HUES6 (cell line): Measurements from ENCODE around the gene INPP5J.

Experiments used
- H3K27ac ChIP-seq: 2 replicates; pipeline ENCODE4 v1.7.0; 2013; ENCODE audit warnings: low read depth, mild to moderate bottlenecking, low read length, inconsistent platforms
- H3K27me3 ChIP-seq: 2 replicates; pipeline ENCODE4 v1.6.1; 2013; ENCODE audit warnings: low read length; ENCODE audit not compliant: control insufficient read depth, insufficient read depth
- H3K36me3 ChIP-seq: 2 replicates; pipeline ENCODE4 v1.6.1; 2013; ENCODE audit warnings: low read length; ENCODE audit not compliant: control insufficient read depth, insufficient read depth
- H3K4me1 ChIP-seq: 2 replicates; pipeline ENCODE4 v1.6.1; 2013; ENCODE audit warnings: low read length; ENCODE audit not compliant: control insufficient read depth, insufficient read depth
- H3K4me3 ChIP-seq: 2 replicates; pipeline ENCODE4 v1.5.1; 2013; ENCODE audit warnings: low read depth, low read length
- H3K9ac ChIP-seq: one replicate; pipeline ENCODE4 v1.6.1; 2013; ENCODE audit warnings: mild to moderate bottlenecking, low read length
- H3K9me3 ChIP-seq: 2 replicates; pipeline ENCODE4 v1.6.1; 2013; ENCODE audit warnings: low read depth, low read length; ENCODE audit not compliant: control insufficient read depth, insufficient read depth

The INPP5J gene

DNA sequence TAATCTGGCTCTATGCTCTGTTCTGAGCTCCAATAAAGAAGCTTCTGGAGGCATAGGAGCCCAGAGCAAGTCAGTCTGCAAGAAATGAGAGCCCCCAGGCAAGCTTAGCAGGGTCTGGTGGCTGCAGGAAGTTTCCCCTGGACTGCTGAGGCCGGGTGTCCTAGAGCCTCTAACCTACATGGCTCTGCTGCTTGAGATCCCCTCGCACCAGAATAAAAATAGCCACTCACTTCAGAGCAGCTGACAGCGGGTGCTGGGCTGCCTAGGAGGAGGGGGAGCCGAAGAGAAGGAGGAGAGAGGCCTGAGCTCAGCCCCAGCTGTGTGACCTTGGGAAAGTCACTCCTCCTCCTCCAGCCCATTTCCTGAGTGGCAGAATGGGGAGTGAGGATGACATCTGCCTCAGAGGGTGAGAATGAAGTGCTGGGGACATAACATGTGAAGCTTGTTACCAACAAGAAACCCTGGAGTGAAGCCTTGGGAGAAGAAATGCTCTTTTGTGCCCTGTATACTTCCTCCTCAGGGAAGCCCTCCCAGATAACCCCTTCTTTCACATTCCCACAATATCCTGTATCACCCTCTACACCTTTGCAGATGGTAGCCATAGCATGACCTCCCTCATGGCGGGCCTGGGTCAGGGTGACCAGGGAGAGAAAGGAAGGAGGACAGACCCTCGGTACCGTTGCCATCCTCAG lies 3.6 kb upstream of the INPP5J start:
- no peak overlapping the region for H3K9ac ChIP-seq
- H3K9me3 ChIP-seq = no peaks in the 10 kb centered on the region
- H3K27me3 ChIP-seq = no peaks in the 10 kb centered on the region
- H3K4me3 ChIP-seq = no peak overlapping the region
- H3K36me3 ChIP-seq = no peaks in the 10 kb centered on the region
- H3K4me1 ChIP-seq = peaks cover 13% of the 10 kb centered on the region
- H3K27ac ChIP-seq = no peak overlapping the region

DNA sequence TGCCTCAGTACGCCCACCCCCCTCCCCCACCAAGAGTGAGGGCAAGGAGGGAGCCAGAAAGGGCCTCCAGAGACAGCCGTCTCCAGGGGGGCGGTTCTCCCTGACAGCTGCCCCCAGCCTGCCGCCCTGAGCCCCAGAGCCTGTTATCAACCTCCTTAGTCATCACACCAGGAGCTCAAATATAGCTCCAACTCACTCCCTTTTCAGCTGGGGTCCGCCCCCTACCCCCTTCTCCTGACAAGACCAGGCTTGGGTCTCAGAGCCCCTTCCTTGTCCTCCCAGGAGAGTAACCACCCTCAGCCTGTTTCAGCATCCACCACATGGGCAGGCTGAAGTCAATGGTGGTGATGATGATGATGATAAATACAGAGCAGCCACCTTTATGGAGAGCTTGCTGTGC lies 2.5 kb upstream of the INPP5J start:
- no peaks in the 10 kb centered on the region for H3K36me3 ChIP-seq
- H3K9me3 ChIP-seq = no peaks in the 10 kb centered on the region
- H3K9ac ChIP-seq = no peak overlapping the region
- no peak overlapping the region for H3K4me3 ChIP-seq
- H3K27ac ChIP-seq = no peak overlapping the region
- H3K4me1 ChIP-seq = peaks cover 13% of the 10 kb centered on the region
- H3K27me3 ChIP-seq = no peaks in the 10 kb centered on the region

DNA sequence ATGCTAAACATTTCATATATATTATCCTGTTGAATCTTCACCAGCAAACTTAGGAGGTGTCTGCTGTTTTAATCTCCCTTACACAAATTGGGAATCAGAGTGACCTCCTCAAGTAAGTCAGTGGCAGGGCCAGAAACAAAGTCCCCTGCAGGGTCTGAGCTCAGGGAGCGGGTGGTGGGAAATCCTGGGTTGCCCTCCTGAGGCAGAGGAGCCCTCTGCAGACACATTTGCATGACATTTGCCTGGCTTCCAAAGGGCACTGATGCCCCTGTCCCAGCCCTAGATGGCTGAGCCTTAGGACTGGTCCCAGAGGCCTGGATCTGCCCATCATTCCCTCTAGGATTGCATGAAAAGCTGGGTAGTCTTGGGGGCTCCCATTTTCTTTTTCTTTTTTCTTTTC lies 2.1 kb upstream of the INPP5J start:
- Histone ChIP-seq H3K9ac (no peak overlapping the region), H3K36me3 (no peaks in the 10 kb centered on the region), H3K4me1 (peaks cover 13% of the 10 kb centered on the region), H3K9me3 (no peaks in the 10 kb centered on the region), H3K27ac (no peak overlapping the region), H3K4me3 (no peak overlapping the region), H3K27me3 (no peaks in the 10 kb centered on the region)

GRCh38 chr22:31121403-31121802 lies 1.4 kb upstream of the INPP5J start:
- Histone ChIP-seq H3K4me1 (peaks cover 13% of the 10 kb centered on the region), H3K27ac (no peak overlapping the region)

DNA sequence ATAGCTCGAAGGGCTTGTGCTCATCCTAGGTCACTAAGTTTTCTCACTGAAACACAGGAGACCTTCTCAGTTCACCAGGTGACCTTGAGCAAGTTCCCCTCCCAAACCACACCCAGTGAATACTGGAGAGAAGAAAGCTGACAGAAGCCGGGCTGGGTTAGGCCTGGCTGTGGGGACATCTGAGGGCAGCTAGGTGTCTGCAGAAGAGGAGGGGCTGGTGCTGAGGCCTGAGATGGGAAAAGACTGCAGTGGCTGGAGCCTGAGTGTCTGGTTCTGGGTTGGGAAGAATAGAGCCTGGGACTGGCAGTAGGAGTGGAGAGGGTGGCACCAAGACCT lies 602 bp upstream of the INPP5J start:
- no peak overlapping the region for H3K4me3 ChIP-seq
- no peaks in the 10 kb centered on the region for H3K36me3 ChIP-seq
- H3K9me3 ChIP-seq = no peaks in the 10 kb centered on the region
- no peaks in the 10 kb centered on the region for H3K27me3 ChIP-seq
- no peak overlapping the region for H3K9ac ChIP-seq
- peaks cover 19% of the 10 kb centered on the region for H3K4me1 ChIP-seq
- no peak overlapping the region for H3K27ac ChIP-seq

More at GRCh38 chr22:31121403-31121802, 1.4 kb upstream of the INPP5J start:
- Histone ChIP-seq H3K27me3 (no peaks in the 10 kb centered on the region), H3K4me3 (no peak overlapping the region), H3K9ac (no peak overlapping the region), H3K9me3 (no peaks in the 10 kb centered on the region), H3K36me3 (no peaks in the 10 kb centered on the region)

GRCh38 chr22:31123292-31123602 lies 481 bp downstream of the INPP5J start:
- Histone ChIP-seq H3K9me3 (no peaks in the 10 kb centered on the region), H3K4me3 (peak overlapping the region; percentile 63), H3K27me3 (no peaks in the 10 kb centered on the region), H3K27ac (no peak overlapping the region), H3K9ac (peak overlapping the region; percentile 31), H3K36me3 (no peaks in the 10 kb centered on the region), H3K4me1 (peaks cover 21% of the 10 kb centered on the region)

DNA sequence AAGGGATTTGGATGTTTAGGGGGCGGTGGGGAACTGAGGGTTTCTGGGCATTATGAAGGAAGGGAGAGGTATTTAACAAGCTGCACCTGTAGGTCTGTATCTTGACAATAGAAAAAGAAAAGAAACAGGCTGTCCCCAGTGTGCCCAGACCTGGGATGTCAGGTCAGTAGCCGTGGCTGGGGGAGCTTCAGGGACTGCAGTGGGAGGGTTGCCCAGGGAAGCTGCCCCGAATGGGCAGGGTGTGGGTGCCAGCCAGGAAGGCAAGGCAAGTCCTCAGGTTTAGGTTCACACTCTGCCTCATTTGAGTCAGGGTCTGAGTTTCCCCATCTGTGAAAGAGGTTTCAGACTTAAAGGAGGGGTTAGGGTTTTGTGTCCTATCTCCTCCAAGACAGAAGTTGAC lies 1.5 kb downstream of the INPP5J start:
- H3K9me3 ChIP-seq = no peaks in the 10 kb centered on the region
- H3K27me3 ChIP-seq = no peaks in the 10 kb centered on the region
- H3K9ac ChIP-seq = no peak overlapping the region
- H3K36me3 ChIP-seq = no peaks in the 10 kb centered on the region
- H3K27ac ChIP-seq = no peak overlapping the region
- H3K4me3 ChIP-seq = no peak overlapping the region
- peaks cover 21% of the 10 kb centered on the region for H3K4me1 ChIP-seq

- no peaks in the 10 kb centered on the region for H3K27me3 ChIP-seq
- H3K9me3 ChIP-seq = no peaks in the 10 kb centered on the region
- H3K4me3 ChIP-seq = no peak overlapping the region
- no peaks in the 10 kb centered on the region for H3K36me3 ChIP-seq
- peaks cover 21% of the 10 kb centered on the region for H3K4me1 ChIP-seq
- H3K9ac ChIP-seq = no peak overlapping the region
- H3K27ac ChIP-seq = no peak overlapping the region
Measured at GRCh38 chr22:31124811-31125465, 2.2 kb downstream of the INPP5J start.

GRCh38 chr22:31125521-31126117 lies 2.9 kb downstream of the INPP5J start:
- peaks cover 21% of the 10 kb centered on the region for H3K4me1 ChIP-seq
- no peak overlapping the region for H3K27ac ChIP-seq
- no peaks in the 10 kb centered on the region for H3K9me3 ChIP-seq
- no peak overlapping the region for H3K9ac ChIP-seq
- no peaks in the 10 kb centered on the region for H3K27me3 ChIP-seq
- no peaks in the 10 kb centered on the region for H3K36me3 ChIP-seq
- H3K4me3 ChIP-seq = no peak overlapping the region

DNA sequence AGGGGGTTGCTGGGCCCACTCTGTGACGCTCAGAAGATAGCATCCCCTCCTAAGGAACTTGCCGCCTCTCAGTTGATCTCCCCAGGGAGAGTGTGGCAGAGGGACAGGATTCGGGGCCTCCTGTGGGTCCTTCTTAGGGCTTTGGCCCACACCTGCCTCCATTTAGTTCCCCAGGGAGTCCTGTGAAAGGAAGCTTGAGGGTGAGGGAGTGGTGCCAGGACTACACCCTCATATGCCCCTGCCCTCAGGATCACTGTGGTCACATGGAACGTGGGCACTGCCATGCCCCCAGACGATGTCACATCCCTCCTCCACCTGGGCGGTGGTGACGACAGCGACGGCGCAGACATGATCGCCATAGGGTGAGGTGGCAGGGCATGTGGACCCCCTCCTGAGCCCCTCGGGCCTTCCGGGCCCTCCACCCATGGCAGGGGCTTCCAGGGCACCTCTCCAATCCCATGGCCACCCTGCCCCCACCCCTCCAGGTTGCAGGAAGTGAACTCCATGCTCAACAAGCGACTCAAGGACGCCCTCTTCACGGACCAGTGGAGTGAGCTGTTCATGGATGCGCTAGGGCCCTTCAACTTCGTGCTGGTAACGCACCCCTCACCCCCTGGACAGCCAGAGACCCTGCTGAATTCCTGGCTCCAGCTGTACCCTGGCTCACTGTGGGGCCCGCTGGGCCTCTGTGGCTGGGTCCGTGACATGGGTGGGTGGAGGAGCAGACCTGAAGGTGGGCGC lies 3.5 kb downstream of the INPP5J start:
- H3K4me3 ChIP-seq = no peak overlapping the region
- H3K9me3 ChIP-seq = no peaks in the 10 kb centered on the region
- H3K27ac ChIP-seq = no peak overlapping the region
- no peaks in the 10 kb centered on the region for H3K27me3 ChIP-seq
- no peaks in the 10 kb centered on the region for H3K36me3 ChIP-seq
- H3K4me1 ChIP-seq = peaks cover 21% of the 10 kb centered on the region
- no peak overlapping the region for H3K9ac ChIP-seq

GRCh38 chr22:31126869-31127175 lies 4.1 kb downstream of the INPP5J start:
- no peak overlapping the region for H3K27ac ChIP-seq
- H3K9ac ChIP-seq = no peak overlapping the region
- H3K9me3 ChIP-seq = no peaks in the 10 kb centered on the region
- no peak overlapping the region for H3K4me3 ChIP-seq
- no peaks in the 10 kb centered on the region for H3K36me3 ChIP-seq
- peaks cover 21% of the 10 kb centered on the region for H3K4me1 ChIP-seq
- H3K27me3 ChIP-seq = no peaks in the 10 kb centered on the region
